OCI-LY3 (cell line): ENCODE data around the gene TBC1D13.

Source experiments
- EZH2phosphoT487 ChIP-seq: fragments of 200-600 bp; shearing (Covaris generic); IDR thresholded peaks from 2 replicates; pipeline ENCODE4 v1.6.1; 2018; ENCODE audit warnings: antibody characterized with exemption, mixed run types, low read depth
- TF ChIP-seq, protein P1 (sequence below): fragments of 200-600, 300-600 bp; sonication (generic); IDR thresholded peaks from 2 replicates; pipeline ENCODE4 v1.5.1; 2014; ENCODE audit warnings: antibody characterized with exemption, low read length, low read depth

GRCh38 chr9:128818099-128818838 is 31.2 kb downstream of the TBC1D13 start, which contains the start of gene ENDOG:
- TF ChIP-seq, protein P1, sequence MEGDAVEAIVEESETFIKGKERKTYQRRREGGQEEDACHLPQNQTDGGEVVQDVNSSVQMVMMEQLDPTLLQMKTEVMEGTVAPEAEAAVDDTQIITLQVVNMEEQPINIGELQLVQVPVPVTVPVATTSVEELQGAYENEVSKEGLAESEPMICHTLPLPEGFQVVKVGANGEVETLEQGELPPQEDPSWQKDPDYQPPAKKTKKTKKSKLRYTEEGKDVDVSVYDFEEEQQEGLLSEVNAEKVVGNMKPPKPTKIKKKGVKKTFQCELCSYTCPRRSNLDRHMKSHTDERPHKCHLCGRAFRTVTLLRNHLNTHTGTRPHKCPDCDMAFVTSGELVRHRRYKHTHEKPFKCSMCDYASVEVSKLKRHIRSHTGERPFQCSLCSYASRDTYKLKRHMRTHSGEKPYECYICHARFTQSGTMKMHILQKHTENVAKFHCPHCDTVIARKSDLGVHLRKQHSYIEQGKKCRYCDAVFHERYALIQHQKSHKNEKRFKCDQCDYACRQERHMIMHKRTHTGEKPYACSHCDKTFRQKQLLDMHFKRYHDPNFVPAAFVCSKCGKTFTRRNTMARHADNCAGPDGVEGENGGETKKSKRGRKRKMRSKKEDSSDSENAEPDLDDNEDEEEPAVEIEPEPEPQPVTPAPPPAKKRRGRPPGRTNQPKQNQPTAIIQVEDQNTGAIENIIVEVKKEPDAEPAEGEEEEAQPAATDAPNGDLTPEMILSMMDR, result peak; percentile 71
- TF ChIP-seq EZH2phosphoT487, result no peak
